ENCODE data around the gene RABGAP1L.

RABGAP1L gene

DNA sequence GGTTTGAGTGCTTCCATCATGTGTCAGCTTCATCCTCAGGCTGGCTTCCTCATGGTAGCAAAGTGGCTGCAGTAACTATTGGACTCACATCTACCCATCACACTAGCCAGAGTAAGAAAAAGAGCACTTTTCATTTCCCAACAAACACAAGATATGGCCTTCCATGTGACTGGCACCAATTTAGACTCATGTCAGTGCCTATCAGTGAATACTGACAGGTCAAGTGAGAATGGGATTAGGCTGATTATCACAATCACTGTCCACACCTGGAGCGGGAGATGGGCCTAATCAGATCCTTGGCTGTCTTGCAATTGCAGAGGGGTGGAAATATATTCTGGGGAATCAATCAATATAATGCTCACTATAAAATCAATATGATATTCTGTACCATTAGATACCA lies 2.9 kb upstream of the RABGAP1L start:
- no peak for DNase-seq (ENCODE audit: low spot score)
- Histone ChIP-seq H3K27ac (no peak overlapping the region), H3K4me3 (no peak overlapping the region)
- TF ChIP-seq, protein P1, sequence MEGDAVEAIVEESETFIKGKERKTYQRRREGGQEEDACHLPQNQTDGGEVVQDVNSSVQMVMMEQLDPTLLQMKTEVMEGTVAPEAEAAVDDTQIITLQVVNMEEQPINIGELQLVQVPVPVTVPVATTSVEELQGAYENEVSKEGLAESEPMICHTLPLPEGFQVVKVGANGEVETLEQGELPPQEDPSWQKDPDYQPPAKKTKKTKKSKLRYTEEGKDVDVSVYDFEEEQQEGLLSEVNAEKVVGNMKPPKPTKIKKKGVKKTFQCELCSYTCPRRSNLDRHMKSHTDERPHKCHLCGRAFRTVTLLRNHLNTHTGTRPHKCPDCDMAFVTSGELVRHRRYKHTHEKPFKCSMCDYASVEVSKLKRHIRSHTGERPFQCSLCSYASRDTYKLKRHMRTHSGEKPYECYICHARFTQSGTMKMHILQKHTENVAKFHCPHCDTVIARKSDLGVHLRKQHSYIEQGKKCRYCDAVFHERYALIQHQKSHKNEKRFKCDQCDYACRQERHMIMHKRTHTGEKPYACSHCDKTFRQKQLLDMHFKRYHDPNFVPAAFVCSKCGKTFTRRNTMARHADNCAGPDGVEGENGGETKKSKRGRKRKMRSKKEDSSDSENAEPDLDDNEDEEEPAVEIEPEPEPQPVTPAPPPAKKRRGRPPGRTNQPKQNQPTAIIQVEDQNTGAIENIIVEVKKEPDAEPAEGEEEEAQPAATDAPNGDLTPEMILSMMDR (IDR thresholded peaks at IDR 0.05): no peak

DNA sequence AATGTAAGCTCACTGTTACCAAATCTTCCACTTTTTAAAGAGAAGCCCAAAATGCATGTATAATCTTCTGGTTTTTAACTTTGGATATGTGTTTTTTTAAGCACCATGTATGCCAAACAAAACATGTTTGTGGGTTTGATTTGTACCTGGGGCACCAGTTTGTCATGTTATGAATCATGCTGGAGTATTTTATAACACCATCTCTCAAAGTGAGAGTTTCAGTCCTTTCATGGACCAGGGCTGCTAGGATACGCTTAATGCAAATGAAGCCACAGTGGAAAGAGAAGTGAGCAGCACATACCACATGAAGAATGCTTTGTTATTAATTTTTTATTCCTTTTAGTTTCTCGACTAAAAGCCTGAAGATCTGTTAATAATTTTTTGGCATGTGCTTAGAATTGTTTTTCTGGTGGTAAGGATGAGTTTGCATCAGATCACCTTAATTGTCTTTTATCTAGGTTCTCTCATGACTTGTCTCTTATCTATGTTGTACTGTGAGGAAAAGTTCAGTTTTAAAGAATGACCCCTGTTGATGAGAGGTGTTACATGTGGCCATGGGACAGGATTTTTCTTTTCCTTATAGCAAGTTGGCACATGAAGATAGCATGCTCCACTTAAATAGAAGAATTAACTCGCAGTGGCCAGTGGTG lies 2.0 kb upstream of the RABGAP1L start:
- TF ChIP-seq, protein P1 (IDR thresholded peaks at IDR 0.05): no peak
- Histone ChIP-seq H3K27ac (no peak overlapping the region), H3K4me3 (no peak overlapping the region)
- DNase-seq (ENCODE audit: low spot score): no peak

DNA sequence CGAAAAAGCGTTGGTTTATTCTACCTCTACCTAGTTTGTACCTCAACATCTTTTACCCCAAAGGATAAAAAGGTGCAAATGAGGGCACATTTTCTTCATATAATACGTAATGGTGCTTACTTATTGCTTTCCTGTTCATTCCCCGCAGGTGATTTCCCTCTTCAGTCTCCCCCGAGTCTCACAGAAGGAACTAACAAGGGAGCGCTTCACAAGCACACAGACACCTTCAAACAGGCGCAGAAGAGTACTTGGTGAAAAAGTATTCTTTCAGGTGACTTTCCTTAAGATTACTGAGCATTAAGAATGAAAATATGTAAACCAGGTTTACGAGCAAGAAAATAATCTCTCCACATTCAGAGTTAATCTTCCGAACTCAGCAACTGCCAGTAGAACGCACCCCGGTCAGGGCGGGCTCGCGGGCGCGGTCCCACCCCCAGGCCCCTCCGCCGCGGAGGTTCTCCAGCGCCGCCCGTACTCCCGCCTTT lies 511 bp upstream of the RABGAP1L start:
- TF ChIP-seq, protein P1 (IDR thresholded peaks at IDR 0.05): no peak
- Histone ChIP-seq H3K4me3 (peak overlapping the region; percentile 86), H3K27ac (peak overlapping the region; percentile 77 to 88)
- no peak for DNase-seq (ENCODE audit: low spot score)

DNA sequence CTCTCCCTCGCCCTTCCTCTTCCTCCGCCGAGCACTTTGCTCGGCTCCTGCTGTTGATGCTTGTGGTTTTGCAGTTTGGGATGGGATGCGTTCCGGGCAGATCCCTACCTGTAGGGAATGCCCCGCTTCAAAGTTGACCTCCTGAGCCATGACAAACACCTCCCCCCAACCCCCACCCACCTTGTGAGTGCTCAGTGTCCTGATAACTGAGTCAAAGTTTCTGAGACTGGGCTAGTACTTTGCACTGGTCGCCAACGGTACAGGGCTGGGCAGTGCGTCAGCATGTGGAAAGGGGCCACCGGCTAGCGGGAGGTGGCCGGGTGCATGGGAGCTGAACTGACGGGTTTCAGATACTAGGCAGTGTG lies 771 bp downstream of the RABGAP1L start:
- Histone ChIP-seq H3K4me3 (peak overlapping the region; percentile 86), H3K27ac (peak overlapping the region; percentile 77 to 88)
- peak; percentile 76 for DNase-seq (ENCODE audit: low spot score)
- TF ChIP-seq, protein P1 (IDR thresholded peaks at IDR 0.05): no peak

DNA sequence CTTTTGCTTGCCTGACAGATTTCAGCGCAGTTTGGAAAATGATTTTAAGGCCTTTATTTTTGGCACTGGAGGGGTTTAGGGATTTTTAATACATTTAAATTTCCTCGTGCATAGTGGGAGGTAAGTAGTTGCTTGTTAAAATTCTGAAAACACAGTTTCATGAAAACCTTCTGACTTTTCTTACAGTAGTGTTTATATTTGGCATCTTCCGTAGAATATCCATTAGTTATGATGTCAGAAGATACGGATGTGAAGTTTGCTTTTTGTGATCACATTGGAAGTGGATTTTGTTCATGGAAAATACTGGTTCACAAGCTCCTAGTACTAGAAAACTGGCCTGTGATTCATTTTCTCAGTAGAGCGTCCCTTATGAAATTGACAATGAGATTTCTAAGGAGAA lies 1.3 kb downstream of the RABGAP1L start:
- DNase-seq (ENCODE audit: low spot score): no peak
- Histone ChIP-seq H3K4me3 (peak overlapping the region; percentile 86), H3K27ac (no peak overlapping the region)
- TF ChIP-seq, protein P1 (IDR thresholded peaks at IDR 0.05): no peak

DNA sequence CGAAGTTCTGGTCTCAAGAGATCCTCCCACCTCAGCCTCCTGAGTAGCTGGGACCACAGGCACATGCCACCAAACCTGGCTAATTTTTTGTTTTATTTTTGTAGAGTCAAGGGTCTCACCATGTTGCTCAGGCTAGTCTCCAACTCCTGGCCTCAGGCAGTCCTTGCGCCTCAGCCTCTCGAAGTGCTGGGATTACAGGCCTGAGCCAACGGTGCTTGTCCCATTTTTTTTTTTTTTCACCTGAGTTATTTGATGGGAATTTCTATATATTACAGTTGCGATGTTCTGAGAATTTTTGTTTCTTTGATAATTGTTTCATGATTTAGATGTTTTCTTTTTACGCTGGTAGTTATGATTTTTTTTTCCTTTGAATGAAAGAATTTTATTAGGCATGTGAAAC lies 2.5 kb downstream of the RABGAP1L start:
- H3K4me3 ChIP-seq: no peak overlapping the region
- no peak for DNase-seq (ENCODE audit: low spot score)
- TF ChIP-seq, protein P1 (IDR thresholded peaks at IDR 0.05): no peak
- no peak overlapping the region for H3K27ac ChIP-seq

DNA sequence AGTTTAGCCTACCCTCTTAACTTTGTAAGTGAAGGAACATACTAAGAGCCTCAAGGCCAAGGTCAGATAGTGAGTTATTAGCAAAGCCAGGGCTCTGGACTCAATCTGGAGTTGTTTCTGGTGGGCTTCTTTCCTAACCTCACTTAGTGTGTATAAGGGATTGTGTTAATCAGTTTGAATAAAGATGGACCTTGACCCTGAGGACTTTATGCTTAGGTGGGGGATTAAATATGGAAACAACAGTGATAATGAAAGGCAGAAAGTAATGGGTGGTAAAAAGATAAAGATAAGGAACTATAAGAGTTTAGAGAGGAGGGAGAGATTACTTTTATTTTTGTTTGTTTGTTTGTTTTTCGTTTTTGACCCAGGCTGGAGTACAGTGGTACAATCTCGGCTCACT lies 5.5 kb downstream of the RABGAP1L start:
- TF ChIP-seq, protein P1 (IDR thresholded peaks at IDR 0.05): no peak
- no peak overlapping the region for H3K4me3 ChIP-seq
- DNase-seq (ENCODE audit: low spot score): no peak
- H3K27ac ChIP-seq: no peak overlapping the region

Data from coronary artery (tissue), 2 donors.